ENCODE measurements around the gene CNNM3.

DNA sequence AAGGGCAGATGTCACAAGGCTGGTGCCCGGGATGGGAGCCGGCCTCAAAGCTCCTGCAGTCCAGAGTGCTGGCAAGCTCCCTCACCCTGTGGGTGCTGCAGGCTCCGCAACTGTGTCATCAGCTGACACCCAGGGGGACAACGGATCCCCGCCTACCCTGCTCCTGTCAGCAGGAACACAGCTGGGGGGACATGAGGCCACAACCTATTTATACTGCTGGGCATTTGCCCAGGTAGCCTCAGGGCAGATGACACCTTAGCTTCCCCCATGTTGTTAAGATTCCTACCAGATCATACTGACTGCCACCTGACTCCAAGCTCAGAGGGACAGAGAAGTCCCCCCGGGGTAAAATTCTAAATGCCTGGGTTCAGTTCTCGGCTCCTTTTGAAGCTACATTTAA is 26.5 kb downstream of the CNNM3 start:
- no peak for TF ChIP-seq EZH2 (IDR thresholded peaks at IDR 0.05; ENCODE audit: insufficient read depth, poor library complexity, severe bottlenecking)
- TF ChIP-seq EZH2phosphoT487 (IDR thresholded peaks at IDR 0.05; ENCODE audit: insufficient read depth, low read depth): no peak
